ENCODE data around the gene SYTL2.

- TF ChIP-seq CTCF (IDR thresholded peaks at IDR 0.05): peak; percentile 39; the same call in 1 of the 2 replicates
- TF ChIP-seq POLR2AphosphoS5 (IDR thresholded peaks at IDR 0.05; ENCODE audit: low read depth, low read length): peak; percentile 75
- TF ChIP-seq, protein P1, sequence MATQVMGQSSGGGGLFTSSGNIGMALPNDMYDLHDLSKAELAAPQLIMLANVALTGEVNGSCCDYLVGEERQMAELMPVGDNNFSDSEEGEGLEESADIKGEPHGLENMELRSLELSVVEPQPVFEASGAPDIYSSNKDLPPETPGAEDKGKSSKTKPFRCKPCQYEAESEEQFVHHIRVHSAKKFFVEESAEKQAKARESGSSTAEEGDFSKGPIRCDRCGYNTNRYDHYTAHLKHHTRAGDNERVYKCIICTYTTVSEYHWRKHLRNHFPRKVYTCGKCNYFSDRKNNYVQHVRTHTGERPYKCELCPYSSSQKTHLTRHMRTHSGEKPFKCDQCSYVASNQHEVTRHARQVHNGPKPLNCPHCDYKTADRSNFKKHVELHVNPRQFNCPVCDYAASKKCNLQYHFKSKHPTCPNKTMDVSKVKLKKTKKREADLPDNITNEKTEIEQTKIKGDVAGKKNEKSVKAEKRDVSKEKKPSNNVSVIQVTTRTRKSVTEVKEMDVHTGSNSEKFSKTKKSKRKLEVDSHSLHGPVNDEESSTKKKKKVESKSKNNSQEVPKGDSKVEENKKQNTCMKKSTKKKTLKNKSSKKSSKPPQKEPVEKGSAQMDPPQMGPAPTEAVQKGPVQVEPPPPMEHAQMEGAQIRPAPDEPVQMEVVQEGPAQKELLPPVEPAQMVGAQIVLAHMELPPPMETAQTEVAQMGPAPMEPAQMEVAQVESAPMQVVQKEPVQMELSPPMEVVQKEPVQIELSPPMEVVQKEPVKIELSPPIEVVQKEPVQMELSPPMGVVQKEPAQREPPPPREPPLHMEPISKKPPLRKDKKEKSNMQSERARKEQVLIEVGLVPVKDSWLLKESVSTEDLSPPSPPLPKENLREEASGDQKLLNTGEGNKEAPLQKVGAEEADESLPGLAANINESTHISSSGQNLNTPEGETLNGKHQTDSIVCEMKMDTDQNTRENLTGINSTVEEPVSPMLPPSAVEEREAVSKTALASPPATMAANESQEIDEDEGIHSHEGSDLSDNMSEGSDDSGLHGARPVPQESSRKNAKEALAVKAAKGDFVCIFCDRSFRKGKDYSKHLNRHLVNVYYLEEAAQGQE (IDR thresholded peaks at IDR 0.05; ENCODE audit: insufficient read depth in 1 of 2, low read depth in 2 of 2, low read length in 1 of 2): no peak
- peak; percentile 82; the same call in 1 of the 2 replicates for TF ChIP-seq SIN3A (IDR thresholded peaks at IDR 0.05; ENCODE audit: borderline replicate concordance, insufficient read depth, low read depth, low read length)
These were observed at the start of gene SYTL2 for GRCh38 chr11:85810871-85811611.

All from Panc1 (cell line).